NT2/D1 (cell line): Measurements from ENCODE around the gene TMEM119.

Experiments used
- SUZ12 ChIP-seq: IDR thresholded peaks from 2 replicates; pipeline ENCODE4 v1.6.1; 2011; ENCODE audit not compliant: insufficient read length, insufficient read depth; ENCODE audit errors: extremely low read depth
- YY1 ChIP-seq: IDR thresholded peaks from 2 replicates; pipeline ENCODE4 v1.6.1; 2011; ENCODE audit not compliant: insufficient read length, insufficient read depth
- ZNF274 ChIP-seq: IDR thresholded peaks from 2 replicates; pipeline ENCODE4 v1.6.1; 2011; ENCODE audit warnings: mild to moderate bottlenecking, low read depth, low read length

DNA sequence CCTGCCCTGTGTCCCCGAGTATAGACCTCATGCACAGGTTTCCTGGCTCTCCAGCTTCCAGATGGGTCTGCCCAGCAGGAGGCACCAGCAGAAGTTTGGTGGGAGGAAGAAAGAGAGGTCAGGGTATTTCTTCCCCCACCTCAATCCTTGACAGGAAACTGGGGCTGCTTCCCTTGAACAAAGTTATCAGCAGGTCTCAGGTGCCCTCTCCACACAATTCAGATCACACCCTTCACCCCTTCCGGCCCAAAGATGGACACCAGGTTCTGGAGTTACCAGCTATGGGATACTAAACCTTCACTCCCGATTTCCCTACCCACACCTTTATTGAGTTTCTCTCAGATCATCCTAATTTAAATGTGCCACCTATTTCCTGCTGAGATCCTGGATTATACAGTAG lies 38.1 kb downstream of the TMEM119 start:
- no peak for TF ChIP-seq YY1
- TF ChIP-seq ZNF274, result no peak
- no peak for TF ChIP-seq SUZ12
